ENCODE results near the gene PSMB7.

DNA sequence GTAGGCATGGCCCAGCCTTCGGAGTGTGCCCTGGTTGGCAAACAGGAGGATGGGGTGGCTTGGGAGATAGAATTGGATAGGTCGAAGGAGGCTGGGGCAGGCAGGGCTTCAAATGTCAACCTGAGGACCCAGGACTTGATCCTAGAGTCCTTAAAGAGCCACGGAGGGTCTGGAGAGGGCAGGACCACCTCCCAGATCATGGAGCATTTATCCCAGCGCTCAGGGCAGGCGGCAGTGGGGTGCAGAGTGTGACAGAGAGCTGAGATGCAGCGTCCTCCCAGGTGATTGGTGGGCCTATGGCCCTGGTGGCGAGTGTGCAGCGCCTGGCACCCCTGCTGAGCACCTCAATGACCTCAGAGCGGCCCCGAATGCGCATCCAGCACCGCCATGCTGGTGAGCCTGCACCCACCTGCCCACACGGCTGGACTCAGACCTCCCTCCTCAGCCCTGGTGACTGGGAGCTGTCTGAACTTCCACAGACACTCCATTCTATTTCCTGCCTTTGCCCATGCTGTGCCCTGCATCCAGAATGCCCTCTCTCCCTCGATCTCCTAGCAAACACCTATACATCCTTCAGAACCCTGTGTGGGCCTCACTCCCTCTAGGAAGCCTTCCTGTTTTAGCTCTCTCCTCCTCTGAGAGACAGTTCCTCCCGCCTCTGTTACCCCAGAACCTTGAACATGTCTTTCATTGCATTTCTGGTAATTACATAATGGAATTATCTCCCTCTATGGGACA, 41.3 kb upstream of the PSMB7 start:
- no peak for TF ChIP-seq CTCF (IDR thresholded peaks at IDR 0.05; ENCODE audit: low read depth, low read length)
- TF ChIP-seq POLR2A (IDR thresholded peaks at IDR 0.05; ENCODE audit: extremely low read depth, insufficient read length), result no peak
- TF ChIP-seq MAX (IDR thresholded peaks at IDR 0.05; ENCODE audit: low read depth, low read length), result no peak

Data from NB4 (cell line).